Measurements from ENCODE around the gene METRNL.

METRNL gene

DNA sequence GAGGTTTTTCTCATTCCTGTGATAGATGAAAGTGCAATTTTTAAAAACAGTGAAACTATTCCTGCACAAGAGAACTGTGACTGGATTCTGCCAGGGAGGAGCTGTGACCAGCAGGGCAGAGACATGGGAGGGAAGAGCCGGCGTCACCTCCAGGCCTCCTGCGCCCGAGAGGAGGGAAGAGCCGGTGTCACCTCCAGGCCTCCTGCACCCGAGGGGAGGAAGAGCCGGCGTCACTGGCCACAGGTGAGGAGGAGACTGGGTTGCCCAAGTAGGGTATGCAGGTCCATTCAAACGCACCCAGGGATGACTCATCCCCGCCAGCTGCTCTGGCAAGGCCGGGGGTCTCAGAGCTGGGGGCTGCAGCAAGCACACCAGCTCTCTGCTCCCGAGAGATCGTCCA, 56.7 kb downstream of the METRNL start:
- H3K9me2 ChIP-seq (replicated peaks; ENCODE audit: control insufficient read depth, low read length), result no peaks in the 10 kb centered on the region
- no peaks in the 10 kb centered on the region for H3F3A ChIP-seq (ENCODE audit: control insufficient read depth, insufficient read depth)
- no peaks in the 10 kb centered on the region for H3K36me3 ChIP-seq (ENCODE audit: control insufficient read depth, low read length)
- H3K9me3 ChIP-seq (ENCODE audit: control insufficient read depth, insufficient read depth, low read length), result no peaks in the 10 kb centered on the region
- H3K79me2 ChIP-seq (ENCODE audit: control insufficient read depth, low read length), result no peaks in the 10 kb centered on the region
- H4K20me1 ChIP-seq (ENCODE audit: control insufficient read depth, insufficient read depth, low read depth, low read length), result no peaks in the 10 kb centered on the region
- H3K4me3 ChIP-seq (ENCODE audit: low read length), result no peak overlapping the region
- peaks cover 15% of the 10 kb centered on the region for H3K27me3 ChIP-seq (ENCODE audit: control insufficient read depth, low read length)
- TF ChIP-seq EZH2phosphoT487 (IDR thresholded peaks at IDR 0.05; ENCODE audit: borderline replicate concordance, low read length), result no peak
- TF ChIP-seq, protein P1, sequence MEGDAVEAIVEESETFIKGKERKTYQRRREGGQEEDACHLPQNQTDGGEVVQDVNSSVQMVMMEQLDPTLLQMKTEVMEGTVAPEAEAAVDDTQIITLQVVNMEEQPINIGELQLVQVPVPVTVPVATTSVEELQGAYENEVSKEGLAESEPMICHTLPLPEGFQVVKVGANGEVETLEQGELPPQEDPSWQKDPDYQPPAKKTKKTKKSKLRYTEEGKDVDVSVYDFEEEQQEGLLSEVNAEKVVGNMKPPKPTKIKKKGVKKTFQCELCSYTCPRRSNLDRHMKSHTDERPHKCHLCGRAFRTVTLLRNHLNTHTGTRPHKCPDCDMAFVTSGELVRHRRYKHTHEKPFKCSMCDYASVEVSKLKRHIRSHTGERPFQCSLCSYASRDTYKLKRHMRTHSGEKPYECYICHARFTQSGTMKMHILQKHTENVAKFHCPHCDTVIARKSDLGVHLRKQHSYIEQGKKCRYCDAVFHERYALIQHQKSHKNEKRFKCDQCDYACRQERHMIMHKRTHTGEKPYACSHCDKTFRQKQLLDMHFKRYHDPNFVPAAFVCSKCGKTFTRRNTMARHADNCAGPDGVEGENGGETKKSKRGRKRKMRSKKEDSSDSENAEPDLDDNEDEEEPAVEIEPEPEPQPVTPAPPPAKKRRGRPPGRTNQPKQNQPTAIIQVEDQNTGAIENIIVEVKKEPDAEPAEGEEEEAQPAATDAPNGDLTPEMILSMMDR (IDR thresholded peaks at IDR 0.05; ENCODE audit: low read depth, low read length, poor library complexity, severe bottlenecking), result no peak
- H3K4me2 ChIP-seq (ENCODE audit: low read length), result no peak overlapping the region
- no peaks in the 10 kb centered on the region for H3K4me1 ChIP-seq (ENCODE audit: control insufficient read depth, low read length)
- no peak overlapping the region for H3K27ac ChIP-seq (ENCODE audit: low read depth, low read length)

DNA sequence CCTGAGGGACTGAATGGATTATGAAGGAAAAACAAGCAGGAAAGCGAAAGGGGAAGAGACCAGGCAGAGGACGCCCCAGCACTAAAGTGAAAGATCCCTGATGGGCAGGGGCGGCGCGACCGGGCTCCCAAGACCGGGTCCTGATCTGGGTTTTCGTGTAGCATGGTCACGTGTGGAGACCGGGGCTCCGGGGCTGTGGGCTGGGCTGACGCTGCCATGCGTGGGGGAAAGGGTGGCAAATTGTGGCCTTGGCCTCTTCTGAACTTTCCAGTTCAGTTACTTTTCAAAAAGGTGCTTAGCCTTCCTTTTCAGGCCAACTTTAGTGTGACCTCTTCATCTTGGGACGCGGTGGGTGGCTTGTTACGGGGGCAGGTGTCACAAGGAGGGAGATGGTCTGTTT, 57.5 kb downstream of the METRNL start:
- H3K27ac ChIP-seq (ENCODE audit: low read depth, low read length), result no peak overlapping the region
- H3K4me1 ChIP-seq (ENCODE audit: control insufficient read depth, low read length), result no peaks in the 10 kb centered on the region
- H3K36me3 ChIP-seq (ENCODE audit: control insufficient read depth, low read length), result no peaks in the 10 kb centered on the region
- no peaks in the 10 kb centered on the region for H3F3A ChIP-seq (ENCODE audit: control insufficient read depth, insufficient read depth)
- 0 out of 2 replicates have a peak, but pooled peaks cover under 1% of the 10 kb centered on the region for H3K9me3 ChIP-seq (ENCODE audit: control insufficient read depth, insufficient read depth, low read length)
- H4K20me1 ChIP-seq (ENCODE audit: control insufficient read depth, insufficient read depth, low read depth, low read length), result no peaks in the 10 kb centered on the region
- H3K79me2 ChIP-seq (ENCODE audit: control insufficient read depth, low read length), result no peaks in the 10 kb centered on the region
- H3K4me2 ChIP-seq (ENCODE audit: low read length), result no peak overlapping the region
- TF ChIP-seq EZH2phosphoT487 (IDR thresholded peaks at IDR 0.05; ENCODE audit: borderline replicate concordance, low read length), result no peak
- TF ChIP-seq, protein P1 (IDR thresholded peaks at IDR 0.05; ENCODE audit: low read depth, low read length, poor library complexity, severe bottlenecking), result no peak
- H3K9me2 ChIP-seq (replicated peaks; ENCODE audit: control insufficient read depth, low read length), result no peaks in the 10 kb centered on the region
- no peak overlapping the region for H3K4me3 ChIP-seq (ENCODE audit: low read length)
- H3K27me3 ChIP-seq (ENCODE audit: control insufficient read depth, low read length), result peaks cover 15% of the 10 kb centered on the region

DNA sequence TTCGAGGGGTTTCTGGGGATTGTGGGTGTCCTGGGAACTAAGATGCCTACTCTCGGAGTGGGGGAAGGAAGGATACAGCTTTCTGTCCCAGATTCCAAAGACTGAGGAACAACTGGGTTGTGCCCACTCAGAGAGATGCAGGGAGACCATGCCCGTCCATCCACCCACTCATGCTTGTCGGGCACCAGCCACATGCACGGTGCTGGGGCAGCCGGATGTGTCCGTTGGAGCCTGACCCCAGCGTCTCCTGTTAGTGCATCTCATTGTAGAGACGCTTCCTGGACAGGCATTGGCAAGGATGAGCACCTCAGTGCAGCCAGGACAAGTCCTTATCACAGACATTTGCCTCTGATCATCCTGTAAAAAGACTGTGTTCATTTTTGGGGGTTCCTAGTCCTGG, 58.1 kb downstream of the METRNL start:
- Histone ChIP-seq H3K27ac (ENCODE audit: low read depth, low read length) (no peak overlapping the region), H3K79me2 (ENCODE audit: control insufficient read depth, low read length) (no peaks in the 10 kb centered on the region)

More for the DNA sequence above, 58.1 kb downstream of the METRNL start:
- Histone ChIP-seq H3K4me2 (ENCODE audit: low read length) (no peak overlapping the region), H3K27me3 (ENCODE audit: control insufficient read depth, low read length) (peaks cover 16% of the 10 kb centered on the region), H3K9me2 (replicated peaks; ENCODE audit: control insufficient read depth, low read length) (no peaks in the 10 kb centered on the region), H3K4me1 (ENCODE audit: control insufficient read depth, low read length) (no peaks in the 10 kb centered on the region), H3K9me3 (ENCODE audit: control insufficient read depth, insufficient read depth, low read length) (0 out of 2 replicates have a peak, but pooled peaks cover 5% of the 10 kb centered on the region), H3K4me3 (ENCODE audit: low read length) (no peak overlapping the region), H3F3A (ENCODE audit: control insufficient read depth, insufficient read depth) (no peaks in the 10 kb centered on the region), H3K36me3 (ENCODE audit: control insufficient read depth, low read length) (no peaks in the 10 kb centered on the region), H4K20me1 (ENCODE audit: control insufficient read depth, insufficient read depth, low read depth, low read length) (no peaks in the 10 kb centered on the region)
- no peak for TF ChIP-seq EZH2phosphoT487 (IDR thresholded peaks at IDR 0.05; ENCODE audit: borderline replicate concordance, low read length)
- TF ChIP-seq, protein P1 (IDR thresholded peaks at IDR 0.05; ENCODE audit: low read depth, low read length, poor library complexity, severe bottlenecking), result no peak
